ENCODE data around the gene MTSS2.
A peak's percentile ranks its signal among the peaks of the same experiment; 100 is the strongest.

Gene MTSS2

DNA sequence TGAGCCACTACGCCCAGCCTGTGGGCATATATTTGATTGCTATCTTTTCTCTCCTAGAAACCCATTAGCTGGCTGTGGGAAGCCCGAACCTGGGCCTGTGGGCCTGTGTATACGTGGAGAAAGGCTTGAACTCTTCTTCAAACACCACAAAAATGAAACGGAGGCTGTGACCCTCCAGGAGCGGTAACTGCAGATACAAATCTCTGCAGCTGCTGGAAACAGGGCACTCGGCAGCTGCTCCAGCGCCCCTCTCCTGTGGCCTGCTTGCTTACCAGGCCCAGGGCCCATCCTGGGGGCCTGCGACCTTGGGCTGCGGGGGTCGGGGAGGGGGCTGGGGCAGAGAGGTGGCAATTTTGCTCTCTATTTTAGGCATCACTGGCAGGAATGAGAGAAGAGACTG is 28.0 kb upstream of the MTSS2 start:
- DNase-seq (ENCODE audit: low spot score): no peak

GRCh38 chr16:70713342-70713741 is 27.5 kb upstream of the MTSS2 start:
- DNase-seq (ENCODE audit: low spot score): no peak

DNA sequence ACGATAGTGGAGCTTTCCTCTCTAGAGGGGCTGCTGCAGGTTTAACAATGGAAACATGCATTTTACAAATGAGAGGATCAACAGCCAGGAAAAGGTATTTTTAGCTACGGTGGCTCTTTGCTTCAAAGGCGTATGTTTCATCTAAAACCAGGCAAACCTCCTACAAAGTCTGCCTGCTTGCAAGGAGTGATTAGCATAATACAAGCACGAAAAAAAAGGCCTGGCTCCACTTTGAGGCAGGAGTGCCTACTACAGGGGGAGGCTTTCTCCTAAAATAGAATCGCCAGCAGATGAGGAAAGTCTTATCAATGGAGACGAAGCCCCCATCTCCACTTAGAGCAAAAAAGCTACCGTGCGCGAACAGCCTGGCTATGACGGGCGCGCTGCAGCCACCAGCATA is 27.1 kb upstream of the MTSS2 start:
- DNase-seq (ENCODE audit: low spot score): no peak

GRCh38 chr16:70712359-70712758 is 26.5 kb upstream of the MTSS2 start:
- DNase-seq (ENCODE audit: low spot score): no peak

- no peak for DNase-seq (ENCODE audit: low spot score)
Observed at GRCh38 chr16:70711211-70712031, 25.6 kb upstream of the MTSS2 start.

DNA sequence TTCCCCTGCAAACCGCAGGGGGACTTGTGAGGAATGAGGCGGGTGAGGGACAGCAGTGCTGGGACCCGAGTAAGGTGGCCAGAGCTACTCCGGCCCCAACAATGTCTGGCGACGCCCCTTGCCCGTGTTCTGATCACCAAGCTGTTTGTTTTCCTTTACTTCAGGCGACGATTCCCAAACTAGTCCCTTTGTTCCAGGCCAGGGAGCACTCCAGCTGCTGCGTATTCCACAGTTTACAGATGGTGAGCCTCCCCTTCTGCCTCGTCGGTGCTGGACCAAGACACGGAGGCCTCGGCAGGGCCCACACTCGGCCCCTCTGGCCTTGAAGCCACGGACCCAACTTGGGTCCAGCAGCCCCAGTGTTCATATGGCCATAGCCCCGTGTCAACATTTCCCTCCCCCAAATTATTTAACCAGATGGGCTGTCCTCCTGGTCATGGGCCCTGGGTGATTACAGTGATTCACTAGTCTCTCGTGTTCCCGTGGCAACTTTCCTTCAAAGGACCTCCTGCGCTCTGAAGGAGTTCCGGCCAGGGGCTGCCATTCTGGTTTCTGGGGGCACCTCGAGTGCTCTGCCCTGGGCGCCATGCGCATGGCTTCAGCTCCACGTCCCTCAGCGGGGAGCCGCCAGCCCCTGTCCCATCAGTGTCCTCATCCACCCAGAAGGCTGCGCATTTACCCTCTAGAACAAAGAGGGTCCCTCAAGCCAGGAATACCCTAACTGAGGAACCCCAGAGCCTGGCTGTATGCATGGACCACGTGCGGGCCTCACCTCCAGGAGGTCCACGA is 24.8 kb upstream of the MTSS2 start:
- no peak for DNase-seq (ENCODE audit: low spot score)

- DNase-seq (ENCODE audit: low spot score): no peak
Observed at GRCh38 chr16:70709942-70710341, 24.1 kb upstream of the MTSS2 start.

DNA sequence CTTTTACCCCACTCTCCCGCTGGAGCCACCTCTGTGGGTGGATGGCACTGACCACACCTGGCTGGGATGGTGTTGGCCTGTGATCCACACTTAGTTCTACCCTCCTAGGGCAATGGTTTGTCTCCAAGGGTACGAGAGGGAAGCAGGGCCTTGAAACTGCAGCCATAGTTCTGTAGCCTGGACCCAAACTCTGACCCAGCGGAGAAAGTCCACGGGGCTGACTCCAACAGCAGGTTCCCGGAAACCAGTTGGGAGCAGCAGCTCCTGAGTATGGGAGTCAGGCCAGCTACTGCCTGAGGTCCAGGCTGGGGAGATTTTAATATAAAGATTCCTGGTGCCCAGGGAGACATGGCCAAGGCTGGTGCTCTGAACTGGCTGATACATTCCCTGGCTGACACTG is 23.6 kb upstream of the MTSS2 start:
- DNase-seq (ENCODE audit: low spot score): no peak

DNA sequence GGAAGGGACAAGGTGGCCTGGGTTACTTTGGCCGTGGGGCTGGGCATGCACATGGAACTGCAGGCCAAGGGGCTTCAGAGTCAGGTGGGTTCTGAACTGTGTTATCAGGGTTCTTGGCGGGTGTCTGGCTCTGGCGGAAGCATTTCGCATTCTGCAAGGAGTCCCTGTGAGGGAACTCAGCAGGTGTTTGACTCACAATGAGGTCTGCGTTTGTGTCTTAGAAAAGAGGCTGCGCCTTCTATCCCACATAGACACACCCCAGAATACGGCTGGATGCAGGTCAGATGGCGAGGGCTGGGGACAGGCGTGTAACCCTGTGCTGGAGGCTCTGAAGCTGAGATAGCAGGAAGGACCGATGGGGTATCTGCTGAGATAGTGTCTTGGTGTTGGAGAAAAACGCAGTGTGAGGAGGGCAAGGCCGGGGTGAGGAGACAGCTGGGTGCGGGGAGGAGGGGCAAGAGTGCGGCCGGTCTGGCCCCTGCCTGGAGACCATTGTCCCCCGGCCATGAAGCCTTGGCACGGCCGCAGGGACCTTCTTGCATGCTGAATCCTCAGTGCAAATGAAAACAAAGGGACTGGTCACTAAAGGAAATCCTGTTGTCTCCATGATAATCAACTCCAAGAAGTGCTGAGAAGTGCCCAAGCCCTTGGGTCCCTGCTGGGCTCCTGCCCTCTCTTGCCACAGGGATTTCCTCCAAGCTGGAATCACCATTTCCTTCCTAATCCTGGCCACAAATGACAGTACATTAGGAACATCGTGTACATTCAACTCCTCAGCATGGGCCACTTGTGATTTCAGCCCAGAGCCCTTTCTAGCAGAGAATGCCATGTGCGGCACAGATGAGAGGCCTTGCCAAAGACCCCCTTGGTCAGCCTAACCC is 22.8 kb upstream of the MTSS2 start:
- DNase-seq (ENCODE audit: low spot score): no peak

GRCh38 chr16:70706948-70707465 is 21.2 kb upstream of the MTSS2 start:
- DNase-seq (ENCODE audit: low spot score): peak; percentile 70

DNA sequence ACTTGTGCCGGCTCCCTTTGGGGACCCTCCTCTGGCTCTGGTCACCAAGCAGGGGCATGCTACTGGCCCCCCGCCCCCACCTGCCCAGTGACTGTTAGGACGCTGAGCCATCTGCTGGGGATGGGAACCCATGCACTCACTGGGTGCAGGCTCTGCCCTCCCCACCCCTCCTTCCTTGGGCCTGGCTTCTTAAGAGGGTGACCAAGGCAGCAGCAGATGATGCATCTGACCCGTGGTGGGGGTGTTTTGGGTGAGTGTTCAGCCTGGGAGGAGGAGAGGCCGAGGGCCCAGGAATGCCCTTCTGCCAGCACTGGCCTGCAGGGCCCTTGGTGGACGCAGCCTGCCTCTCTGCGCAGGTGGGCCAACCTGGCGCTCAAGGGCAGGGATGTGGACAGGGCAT is 19.2 kb upstream of the MTSS2 start:
- no peak for DNase-seq (ENCODE audit: low spot score)

- DNase-seq (ENCODE audit: low spot score): no peak
Observed at GRCh38 chr16:70704586-70704985, 18.7 kb upstream of the MTSS2 start.

GRCh38 chr16:70703835-70704381 is 18.1 kb upstream of the MTSS2 start:
- DNase-seq (ENCODE audit: low spot score): no peak

GRCh38 chr16:70703041-70703834 is 17.4 kb upstream of the MTSS2 start:
- peak; percentile 56 for DNase-seq (ENCODE audit: low spot score)

- no peak for DNase-seq (ENCODE audit: low spot score)
Observed at GRCh38 chr16:70702624-70703023, 16.8 kb upstream of the MTSS2 start.

DNA sequence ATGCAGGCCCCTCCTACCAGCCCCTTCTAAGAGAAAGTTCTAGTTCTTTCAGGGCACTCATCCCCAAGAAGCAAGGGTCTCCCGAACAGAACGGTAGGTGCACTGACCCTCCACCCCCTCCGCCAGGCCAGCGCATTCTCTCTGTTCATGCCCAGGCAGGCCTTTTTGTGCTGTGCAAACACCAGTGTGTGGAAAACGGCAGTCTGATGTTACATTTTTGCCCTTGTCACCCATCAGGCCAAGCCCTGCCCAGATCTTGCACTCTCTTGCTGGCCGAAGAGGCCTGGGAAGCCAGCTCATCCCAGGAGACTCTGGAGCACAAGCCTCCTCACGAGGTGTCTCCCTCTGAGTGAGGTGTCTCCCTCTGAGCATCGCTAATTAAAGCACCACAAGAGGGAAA is 16.1 kb upstream of the MTSS2 start:
- no peak for DNase-seq (ENCODE audit: low spot score)

- no peak for DNase-seq (ENCODE audit: low spot score)
Observed at GRCh38 chr16:70701596-70701995, 15.7 kb upstream of the MTSS2 start.

DNA sequence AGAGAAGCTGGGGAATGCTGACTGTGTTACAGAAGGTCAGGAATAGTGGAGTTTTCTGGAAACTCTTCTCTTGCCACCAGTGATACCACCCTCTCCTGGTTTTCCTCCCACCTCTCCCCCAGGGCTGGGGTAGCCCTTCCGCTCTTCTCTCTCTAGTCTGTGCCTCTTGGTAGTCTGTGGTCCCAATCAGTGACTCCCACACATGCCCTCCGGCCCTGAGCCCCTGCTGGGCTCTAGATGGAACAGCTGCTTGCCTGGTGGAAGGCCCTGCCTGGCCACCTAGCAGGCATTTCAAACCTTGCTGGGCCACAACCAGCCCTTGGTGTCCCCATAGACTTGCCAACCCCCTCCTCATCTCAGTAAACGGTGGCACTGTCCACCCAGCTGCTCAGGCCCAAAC is 15.2 kb upstream of the MTSS2 start:
- DNase-seq (ENCODE audit: low spot score): no peak

GRCh38 chr16:70700101-70701020 is 14.5 kb upstream of the MTSS2 start:
- no peak for DNase-seq (ENCODE audit: low spot score)

GRCh38 chr16:70699696-70700095 is 13.8 kb upstream of the MTSS2 start:
- no peak for DNase-seq (ENCODE audit: low spot score)
